Embryonic facial prominence (tissue), 1 donor: ENCODE data around the gene BEST1.

ENCODE experiments used
- DNase-seq: peaks from one replicate; pipeline ENCODE4 v3.0.0-alpha.2; 2016; ENCODE audit errors: extremely low spot score

Gene BEST1

DNA sequence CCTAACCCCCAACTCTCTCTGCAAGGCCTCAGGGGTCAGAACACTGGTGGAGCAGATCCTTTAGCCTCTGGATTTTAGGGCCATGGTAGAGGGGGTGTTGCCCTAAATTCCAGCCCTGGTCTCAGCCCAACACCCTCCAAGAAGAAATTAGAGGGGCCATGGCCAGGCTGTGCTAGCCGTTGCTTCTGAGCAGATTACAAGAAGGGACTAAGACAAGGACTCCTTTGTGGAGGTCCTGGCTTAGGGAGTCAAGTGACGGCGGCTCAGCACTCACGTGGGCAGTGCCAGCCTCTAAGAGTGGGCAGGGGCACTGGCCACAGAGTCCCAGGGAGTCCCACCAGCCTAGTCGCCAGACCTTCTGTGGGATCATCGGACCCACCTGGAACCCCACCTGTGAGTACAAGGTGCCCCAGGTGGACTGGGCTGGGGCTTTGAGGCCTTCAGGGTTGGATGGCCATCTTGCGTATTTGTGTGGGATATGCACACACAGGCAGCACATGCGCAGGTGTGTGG lies at the start of gene BEST1:
Gene BEST1, plus strand, starts transcription at position 317 of the 513 bp plus-strand sequence. CDS start 1,456 bp downstream, outside the sequence.
- DNase-seq: no peak

DNA sequence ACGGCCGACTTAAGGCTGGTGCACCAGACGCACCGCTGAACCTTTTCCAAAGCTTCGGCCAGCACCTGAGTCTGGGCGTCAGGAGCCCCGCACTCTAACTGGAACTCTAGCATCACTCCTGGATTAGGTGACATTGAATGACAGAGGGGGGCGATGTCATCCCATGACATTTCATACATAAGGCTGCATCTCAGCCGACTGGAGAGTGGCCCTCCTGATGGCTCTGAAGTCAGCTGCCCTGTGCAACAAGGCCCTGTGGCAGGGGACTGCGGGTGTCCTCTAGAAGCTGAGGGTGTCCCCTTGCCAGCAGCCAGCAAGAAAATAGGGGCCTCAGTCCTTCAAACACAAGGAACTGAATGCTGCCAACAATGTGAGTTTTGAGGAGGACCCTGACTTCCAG lies 48.8 kb upstream of the BEST1 start:
- no peak for DNase-seq

DNA sequence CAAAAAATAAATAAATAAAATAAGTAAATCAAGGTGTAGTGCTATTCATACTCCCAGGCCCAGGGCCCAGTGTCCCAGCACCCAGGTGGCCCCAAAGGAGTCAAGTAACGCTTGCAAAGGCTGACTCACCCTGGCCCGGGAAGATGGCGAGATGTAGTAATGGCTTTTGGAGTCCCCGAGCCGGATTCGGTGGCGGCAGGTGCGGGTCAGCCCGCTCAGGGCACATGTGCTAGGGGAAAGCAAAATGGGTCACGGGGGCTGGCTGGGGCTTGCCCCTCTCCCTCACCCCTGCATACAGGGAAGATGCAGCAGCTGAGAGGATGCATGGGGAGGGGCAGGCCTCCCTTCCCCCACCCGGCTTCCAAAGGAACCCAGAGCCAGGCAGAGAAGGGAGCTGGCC lies 47.8 kb upstream of the BEST1 start:
- no peak for DNase-seq

DNA sequence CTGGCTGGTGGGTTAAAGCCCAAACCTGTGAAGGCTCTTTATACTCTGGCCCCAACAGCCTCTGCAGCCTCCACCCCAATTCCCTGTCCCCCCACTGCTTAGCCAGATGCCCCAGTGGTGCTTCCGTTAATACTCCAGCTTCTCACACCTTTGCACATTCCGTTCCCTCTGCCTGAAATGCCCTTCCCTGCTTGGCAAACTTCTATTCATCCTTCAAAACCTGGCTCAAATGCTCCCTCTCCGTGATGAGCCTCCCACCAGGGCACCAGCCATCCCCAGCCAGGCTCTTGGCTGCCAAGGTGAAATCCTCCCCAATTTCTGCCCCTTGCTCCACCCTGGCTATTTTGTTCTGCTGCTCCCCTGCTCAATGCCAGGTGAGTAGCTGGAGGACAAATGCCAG lies 46.3 kb upstream of the BEST1 start:
- DNase-seq: no peak

DNA sequence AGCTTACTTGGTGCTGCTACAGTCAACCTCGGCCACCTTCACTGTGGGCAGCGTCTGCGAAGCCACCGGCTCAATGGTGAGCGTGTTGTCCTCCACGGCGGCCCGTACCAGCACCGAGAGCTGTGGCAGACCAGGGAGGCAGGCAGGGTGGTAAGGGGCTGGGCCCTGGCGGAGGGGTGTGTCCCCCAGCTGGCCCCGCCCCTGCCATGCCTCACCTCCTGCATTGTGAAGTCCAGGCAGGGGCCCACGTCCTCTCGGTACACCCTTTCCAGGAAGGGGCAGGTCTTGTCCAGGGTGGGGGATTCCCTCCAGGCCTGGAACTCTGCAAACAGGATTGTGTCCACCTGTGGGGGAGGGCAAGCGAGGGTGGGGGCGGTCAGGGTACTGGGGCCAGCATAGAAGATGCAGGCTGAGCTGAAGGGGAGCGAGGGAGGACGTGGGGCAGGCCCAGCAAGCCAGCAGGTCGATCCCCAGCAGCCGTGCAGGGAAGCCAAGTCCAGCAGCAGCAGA lies 45.6 kb upstream of the BEST1 start:
- no peak for DNase-seq

DNA sequence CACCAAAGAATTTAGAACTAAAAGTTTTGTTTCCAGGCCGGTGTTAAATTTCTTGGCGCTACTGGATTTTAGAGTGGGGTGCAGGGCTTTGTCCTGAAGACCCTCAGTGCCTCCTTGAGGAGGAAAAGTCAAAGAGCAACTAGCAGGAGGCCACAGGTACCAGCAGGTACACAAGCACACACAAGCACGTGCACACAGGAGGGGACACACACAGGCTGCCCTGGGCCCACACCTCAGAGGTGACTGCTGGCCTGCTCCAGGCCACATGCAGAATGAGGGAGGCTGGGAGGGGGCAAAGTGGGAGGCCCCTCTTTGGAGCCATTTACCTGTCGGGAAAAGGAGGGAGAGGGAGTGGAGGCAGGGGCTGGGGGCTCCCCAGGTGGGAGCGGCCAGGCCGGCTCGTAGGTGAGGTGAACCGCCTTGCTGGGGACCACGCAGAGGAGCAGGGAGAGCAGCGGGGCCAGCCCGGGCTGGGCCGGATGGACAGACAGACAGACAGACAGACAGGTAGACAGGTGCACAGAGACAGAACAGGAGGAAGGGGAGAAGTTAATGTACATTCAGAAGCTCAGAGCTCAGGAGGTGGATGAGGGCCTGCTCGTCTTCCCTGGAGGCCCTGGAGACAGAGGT lies 45.0 kb upstream of the BEST1 start:
- no peak for DNase-seq

DNA sequence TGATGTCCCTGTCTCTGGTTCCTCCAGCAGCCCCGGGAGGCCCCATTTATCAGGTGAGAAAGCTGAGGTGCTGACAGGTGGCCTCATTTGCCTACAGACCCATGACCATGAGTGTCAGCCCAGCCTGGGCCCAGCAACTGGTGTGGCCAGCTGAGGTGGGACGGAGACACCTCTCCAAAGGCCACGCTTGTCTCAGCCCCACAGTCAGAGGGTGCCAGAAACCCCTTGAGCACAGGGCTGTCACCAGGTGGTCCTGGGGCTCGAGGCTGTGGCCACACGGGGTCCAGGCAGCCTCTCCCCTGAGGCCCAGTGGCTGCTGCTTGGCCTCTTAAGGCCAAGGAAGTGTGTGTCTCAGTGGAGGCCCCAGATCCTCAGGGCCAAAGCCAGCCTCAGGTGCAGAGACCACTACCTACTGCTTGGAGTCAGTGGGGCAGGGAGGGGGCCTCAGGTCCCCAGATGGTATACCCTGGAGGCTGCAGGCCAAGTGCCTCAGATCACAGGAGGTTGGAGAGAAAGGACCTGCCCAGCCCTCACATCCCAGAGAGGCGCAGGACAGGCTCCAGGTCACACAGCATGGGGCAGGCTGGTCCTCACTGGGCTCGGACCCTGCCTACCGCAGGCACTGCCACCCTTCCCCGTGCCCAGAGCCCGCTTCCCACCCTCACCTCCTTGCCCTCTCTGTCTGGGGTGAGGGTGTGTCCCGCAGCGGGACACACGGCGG lies 44.2 kb upstream of the BEST1 start:
- DNase-seq: no peak

DNA sequence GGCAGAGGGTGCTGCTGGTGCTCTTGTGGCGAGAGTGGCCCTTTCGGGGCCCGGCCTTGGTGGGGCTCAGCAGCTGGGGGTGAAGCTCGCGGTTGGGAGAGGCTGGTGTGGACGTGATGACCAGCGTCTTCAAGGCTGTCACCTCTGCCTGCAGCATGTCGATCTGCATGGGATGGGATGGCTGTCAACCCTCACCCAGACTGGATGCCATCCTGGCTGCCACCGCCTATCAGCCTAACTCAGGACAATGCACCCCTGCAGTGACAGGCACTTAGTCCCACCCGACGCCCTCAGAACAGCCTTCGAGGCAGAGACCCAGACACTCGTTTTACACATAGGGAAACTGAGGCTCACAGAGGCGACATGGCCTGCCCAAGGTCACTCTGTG lies 43.6 kb upstream of the BEST1 start:
- no peak for DNase-seq

DNA sequence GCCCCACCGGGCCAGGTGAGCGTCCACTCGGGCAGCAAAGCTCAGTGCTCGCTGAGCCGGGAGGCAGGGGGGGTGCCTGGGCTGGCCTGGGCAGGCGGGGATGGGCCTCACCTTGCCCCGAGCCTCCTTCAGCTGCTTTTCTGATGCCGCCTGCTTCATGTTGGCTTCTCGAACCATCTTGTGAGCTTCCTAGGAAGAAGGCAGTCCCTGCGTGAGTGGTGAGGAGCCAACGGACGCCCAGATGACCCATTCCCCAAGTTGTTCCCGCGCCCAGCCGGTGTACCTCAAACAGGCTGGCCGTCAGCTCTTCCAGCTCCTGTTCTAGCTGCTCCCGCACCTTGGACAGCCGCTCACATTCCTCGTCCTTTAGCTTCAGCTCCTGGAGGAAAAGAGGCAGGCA lies 42.9 kb upstream of the BEST1 start:
- no peak for DNase-seq

DNA sequence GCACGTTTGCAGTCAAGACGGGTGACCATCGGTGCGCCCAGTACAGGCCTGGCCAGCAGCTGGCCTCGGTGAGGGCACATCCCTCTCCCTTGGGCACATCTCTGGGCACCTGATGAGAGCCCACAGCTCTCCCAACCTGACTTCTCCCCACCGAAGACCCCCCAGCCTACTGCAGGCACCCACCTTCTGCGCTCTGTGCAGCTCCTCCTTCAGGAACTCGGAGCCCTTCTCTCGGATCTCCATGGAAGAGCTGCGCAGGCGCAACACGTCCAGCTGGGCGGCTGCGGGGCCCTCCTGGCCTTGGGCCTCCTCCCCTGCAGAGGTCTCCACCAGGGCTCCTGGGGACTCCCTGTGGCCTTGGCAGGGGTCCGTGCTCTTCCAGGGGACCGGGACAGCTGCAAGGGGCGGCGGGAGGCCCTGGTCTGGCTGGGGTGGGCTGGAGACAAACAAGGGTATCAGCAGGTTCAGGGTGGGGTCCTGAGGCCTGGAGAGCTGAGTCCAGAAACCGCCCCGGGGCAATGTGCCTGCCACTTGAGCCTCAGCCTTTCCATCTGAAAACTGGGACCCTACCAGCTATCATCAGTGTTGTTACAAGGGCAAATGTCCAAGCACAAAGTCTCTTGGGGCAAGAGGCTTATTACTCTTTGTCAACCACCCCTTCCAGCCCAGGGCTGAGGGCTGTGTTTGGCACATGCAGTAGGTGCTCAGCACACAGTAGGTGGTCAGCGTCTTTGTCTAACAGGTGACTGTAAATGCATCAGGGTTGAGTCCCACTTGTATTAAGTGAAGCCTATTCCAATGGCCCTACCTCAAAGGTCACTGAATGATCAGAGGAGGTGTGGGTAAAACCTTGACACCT lies 42.1 kb upstream of the BEST1 start:
- DNase-seq: no peak

DNA sequence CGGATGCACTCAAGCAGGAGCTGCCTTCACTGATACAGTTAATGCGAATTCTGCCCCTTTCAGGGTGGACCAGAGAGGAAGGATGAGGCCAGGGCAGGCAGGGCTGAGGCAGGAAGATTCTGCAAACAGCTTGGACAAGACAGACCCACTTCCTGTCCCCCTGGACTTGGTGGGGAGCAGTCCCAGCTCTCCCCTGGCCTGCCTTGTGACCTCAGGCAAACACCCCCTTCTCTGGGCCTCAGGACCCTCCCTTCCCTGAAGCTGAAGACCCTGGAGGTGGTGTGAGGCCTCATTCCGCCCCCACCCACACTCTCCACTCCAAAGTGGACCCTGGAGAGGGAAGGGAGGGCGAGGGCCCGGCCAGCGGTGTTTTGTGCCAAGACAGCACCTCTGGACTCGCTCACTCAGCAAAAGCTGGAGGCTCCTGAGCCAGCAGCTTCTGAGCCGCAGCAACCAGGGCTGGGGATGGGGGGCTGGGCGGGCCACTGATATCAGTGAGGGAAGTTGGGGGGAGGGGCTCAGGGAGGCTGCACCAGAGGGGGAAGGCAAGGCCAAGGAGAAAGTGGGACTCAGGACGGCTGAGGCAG lies 41.3 kb upstream of the BEST1 start:
- DNase-seq: no peak

DNA sequence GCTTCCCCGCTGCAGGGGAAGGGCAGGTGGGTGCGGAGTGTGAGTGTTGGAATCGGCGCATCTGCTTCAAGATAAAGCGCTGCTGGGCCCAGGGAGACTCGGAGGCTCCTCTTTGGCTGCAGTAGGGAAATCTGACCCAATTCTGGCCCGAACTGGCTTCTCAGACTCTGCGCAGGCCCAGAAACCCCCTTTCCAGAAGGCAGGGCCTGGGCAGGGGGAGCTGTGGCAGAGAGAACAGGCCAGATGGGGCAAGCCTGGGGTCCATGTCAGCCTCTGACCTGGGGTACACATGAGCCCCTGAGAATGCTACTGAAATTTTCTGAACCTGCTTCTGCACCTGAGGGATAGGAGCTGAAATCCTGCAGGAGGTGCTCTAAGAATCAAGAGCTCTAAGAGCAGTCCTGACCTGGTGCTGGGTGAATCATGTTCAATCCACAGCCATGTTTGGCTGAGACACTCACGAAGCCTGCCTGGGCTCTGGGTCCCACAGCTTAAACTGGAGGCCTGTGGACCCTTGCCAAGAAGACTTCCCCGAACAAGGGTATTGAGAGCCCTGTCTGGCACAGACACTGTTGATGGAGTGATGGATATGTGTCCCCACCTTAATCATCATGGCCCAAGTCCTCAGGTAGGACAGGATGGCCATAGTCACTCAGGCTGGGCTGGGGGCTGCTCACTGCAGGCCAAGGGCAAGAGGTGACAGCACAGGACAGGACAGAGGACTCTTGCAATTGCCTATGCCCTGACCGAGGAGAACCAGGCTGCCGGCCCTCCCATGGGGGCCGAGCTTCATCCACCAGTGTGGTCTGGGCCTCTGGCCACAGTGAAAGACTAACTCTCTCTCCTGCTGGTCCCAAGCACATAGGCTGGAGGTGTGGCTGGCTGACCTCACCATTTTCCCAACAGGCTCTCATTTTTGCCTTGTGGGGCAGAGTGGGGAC lies 39.7 kb upstream of the BEST1 start:
- DNase-seq: no peak

DNA sequence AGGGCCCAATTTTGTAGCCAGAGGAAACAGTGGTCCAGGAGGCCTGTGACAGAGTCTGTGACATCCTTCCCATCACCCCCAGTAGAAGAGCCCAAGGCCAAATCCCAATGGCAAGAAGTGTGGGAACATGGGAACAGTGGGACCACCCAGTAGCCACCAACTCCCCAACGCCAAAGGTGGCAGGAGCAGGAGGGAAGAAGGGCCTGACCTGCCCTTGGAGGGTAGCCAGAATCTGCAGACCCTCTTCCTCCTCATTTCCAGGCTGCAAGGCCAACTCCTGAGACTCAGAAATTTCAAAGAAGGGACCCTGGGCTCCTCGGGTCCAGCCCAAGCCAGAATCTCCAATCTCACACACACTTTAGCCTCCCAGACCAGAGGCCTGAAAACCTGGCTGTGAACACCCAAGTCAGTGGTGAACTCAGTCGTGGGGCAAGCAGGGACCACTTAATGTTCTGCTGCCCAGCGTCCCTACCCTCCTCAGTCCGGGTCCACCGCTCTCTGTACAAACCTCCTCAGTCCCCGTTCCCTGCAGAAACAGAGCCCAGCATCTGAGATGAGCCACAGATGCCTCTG lies 38.9 kb upstream of the BEST1 start:
- no peak for DNase-seq

DNA sequence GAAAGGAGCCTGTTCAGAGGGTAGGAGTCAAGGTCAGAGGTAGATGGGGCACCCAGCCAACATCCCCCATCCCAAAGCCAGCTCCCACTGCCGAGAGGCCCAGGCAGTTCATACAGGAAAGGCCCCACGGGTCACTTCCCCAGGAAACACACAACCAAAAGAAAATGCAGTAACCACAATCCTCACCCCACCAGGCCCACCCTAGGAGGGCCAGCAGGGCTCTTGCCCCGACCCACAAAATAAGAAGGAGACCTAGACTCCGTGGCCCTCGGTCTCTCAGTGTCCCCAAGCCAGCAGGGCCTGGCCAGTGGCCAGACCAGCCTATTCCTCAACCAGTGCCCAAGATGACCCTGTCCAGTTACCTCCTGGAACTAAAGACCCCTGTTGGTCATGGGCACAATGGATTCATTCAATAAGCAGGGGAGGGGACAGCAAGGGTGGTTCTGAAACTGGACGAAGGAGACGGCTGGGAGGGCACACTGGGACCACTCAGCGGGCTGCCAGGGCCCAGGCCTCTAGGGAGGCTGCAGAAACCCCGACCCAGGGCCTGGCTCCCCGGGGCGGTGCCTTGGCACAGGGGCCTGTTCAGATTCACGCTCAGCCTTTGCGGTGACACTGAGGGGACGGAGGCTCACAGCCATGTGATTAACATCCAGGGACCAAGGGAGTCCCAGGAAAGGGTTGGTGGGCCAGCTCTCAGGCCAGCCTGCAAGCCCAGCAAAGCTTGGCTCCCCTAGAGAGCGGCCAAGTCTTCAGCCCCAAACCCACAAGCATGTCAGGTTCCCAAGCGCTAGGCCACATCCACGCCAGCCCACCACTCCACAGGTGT lies 38.2 kb upstream of the BEST1 start:
- DNase-seq: no peak

DNA sequence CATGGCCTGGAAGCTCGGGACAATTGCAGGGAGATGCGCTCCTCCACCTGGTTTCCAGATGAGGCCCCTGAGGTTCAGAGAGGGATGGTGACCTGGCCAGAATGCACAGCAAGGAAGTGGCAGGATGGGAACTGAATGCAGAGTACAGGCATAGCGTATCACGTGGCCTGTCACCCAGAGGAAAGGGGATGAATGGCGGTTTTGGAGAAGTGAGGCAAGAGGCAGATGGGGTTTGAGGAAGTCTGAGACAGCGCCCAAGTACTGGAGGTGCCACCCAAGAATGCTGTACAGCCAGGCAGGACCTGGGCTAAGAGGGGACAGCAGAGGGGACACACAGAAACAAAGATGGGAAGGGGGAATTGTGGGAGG lies 37.6 kb upstream of the BEST1 start:
- DNase-seq: no peak

DNA sequence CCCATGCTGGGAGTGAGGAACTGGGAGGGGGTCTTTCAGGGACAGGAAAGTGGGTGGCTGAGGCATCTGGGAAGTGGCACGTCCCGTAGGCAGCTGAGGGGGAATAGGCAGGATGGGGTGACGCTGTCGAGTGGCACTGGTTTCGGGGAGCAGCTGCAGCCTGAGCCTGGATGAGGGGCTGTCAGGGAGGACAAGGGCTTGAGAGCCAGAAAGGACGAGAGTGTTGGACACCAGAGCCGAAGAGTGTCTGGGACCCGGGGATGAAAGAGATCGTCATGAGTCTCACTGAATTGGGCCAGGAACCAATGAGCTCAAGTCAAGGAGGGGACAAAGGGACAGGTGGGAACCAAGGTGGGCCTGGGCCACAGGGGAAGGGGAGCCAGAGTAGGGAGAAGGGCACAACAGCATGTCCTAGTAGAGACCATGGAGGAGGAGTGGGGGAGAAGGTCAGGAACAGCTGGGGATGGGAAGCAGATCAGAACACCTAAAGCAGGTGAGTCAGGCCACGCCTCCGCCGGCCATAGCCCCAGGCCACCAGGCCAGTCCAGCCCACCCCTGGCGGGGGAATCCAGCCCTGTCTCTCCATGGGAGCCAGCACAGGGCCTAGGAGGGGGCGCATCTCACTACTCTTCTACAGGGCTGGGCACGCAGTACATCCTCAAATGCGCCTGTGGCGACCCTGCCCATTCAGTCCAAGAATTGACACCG lies 37.0 kb upstream of the BEST1 start:
- no peak for DNase-seq

DNA sequence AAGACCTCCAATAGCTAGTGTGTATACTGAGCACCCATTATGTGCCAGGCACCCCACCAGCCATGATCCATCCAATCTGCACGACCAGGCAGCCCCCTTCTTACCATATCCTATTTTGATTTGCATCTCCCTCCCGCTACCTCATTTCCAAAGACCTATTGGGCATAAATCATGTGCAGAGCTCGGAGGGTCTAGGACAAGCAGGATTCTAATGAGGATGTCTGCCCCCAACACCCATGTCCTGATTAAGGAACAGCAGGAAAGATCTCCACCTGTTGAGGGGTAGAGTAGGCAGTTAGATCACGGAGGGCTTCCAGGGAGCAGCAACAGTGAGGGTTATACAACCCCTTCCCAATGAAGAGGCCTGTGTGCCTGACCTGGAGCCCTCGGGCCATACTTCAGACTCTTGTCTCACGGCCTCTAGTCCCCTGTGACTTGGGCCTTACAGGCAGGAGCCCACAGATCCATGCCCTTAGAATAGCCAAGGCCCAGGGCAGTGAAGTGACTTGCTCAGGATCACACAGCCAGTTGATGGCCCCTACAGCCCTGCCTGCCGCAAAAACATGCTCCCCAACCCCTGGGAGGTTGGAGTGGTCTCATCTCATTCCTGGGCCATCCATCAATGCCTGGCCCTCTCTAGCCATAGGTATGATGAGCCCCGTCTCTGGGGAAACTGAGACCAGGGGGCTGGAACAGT lies 36.3 kb upstream of the BEST1 start:
- no peak for DNase-seq

DNA sequence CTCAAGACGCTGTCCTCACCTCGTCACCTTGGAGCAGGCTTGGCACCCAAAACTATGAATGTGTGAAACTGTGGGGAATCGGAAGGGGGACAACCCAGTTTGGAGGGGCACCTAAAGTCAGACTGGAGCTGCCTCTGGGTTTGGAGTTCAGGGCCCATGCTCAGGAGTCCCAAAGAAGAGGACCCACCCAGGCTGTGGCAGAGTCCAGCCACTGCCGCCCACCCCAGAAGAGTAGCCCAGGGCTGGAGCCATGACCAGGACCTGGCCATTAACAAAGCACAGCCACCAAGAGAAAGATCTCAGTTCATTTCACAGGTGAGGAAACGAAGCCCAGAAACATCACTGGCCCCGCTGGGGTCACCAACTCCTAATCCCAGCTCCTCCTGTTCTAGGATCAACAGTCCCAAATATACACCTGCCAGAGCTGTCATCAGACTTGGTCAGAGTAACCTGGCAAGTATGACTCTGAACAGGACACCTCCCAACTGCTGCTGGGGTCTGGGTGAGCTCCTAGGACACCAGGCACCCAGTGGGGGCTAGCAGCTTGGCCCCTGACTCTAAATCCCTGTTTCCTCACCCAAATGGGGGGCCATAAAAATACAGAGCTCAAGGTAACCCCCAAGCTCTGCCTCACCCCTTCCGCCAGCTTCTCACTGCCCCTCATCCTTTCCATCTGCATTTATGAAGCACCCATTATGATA lies 35.5 kb upstream of the BEST1 start:
- no peak for DNase-seq
